Endothelial cell of umbilical vein (primary cell): ENCODE results near the gene GHRHR. TPM values are rescaled to one million over a fixed set of nuclear protein-coding genes. Genes with fewer than 3 reads are reported as not detected.

ENCODE experiments used
- BruUV-seq: library from RNA; stranded (reverse); fragments of 400-500 nt; replicated peaks from 2 replicates; lab custom pipeline; 2021; lab: Mats Ljungman, UMichigan
- CTCF ChIA-PET: fragments of 300-600, 350-600 bp; sonication (Branson Sonifier 250); formaldehyde crosslinking; loops from one replicate; lab custom pipeline; 2021; ENCODE audit warnings: antibody characterized with exemption, inconsistent platforms; lab: Charles Lee
- POLR2A ChIA-PET: fragments of 300-600, 350-600 bp; sonication (Branson Sonifier 250); formaldehyde crosslinking; loops from one replicate; lab custom pipeline; 2021; ENCODE audit warnings: antibody characterized with exemption, inconsistent platforms; lab: Charles Lee
- DNase-seq: peaks from one replicate; pipeline ENCODE4 v3.0.0-alpha.2; 2011; ENCODE audit warnings: low read depth, low spot score
- FAIRE-seq: peaks from 2 replicates; lab custom pipeline; 2011; peaks lifted over from hg19 to GRCh38; lab: Jason Lieb, UNC
- H2AFZ ChIP-seq: 2 replicates; pipeline ENCODE4 v1.6.0; 2012; ENCODE audit warnings: low read depth, low read length, control low read depth, inconsistent platforms
- H3K27ac ChIP-seq: 2 replicates; pipeline ENCODE4 v1.5.1; 2011; ENCODE audit warnings: low read depth, mild to moderate bottlenecking, control low read depth, low read length, moderate library complexity; ENCODE audit not compliant: insufficient read depth
- H3K27me3 ChIP-seq, 2 experiments: 2 replicates each; pipeline versions ENCODE4 v1.6.0 to v1.6.1; 2011; ENCODE audit warnings: low read length in 2 of 2, mixed read lengths in 1 of 2; ENCODE audit not compliant: control insufficient read depth in 2 of 2, insufficient read depth in 2 of 2
- H3K36me3 ChIP-seq, 2 experiments: 2 replicates in 1 of 2; 3 replicates in 1 of 2; pipeline ENCODE4 v1.5.1; 2011; ENCODE audit warnings: low read length in 2 of 2, mild to moderate bottlenecking in 1 of 2, moderate library complexity in 1 of 2; ENCODE audit not compliant: control insufficient read depth in 2 of 2, insufficient read depth in 2 of 2; ENCODE audit errors: extremely low read depth in 1 of 2
- H3K4me1 ChIP-seq: 3 replicates; pipeline ENCODE4 v1.5.1; 2011; ENCODE audit warnings: mild to moderate bottlenecking, low read length; ENCODE audit not compliant: control insufficient read depth, insufficient read depth; ENCODE audit errors: extremely low read depth
- H3K4me2 ChIP-seq: 2 replicates; pipeline ENCODE4 v1.6.1; 2011; ENCODE audit warnings: low read length, control low read depth, mixed read lengths; ENCODE audit not compliant: insufficient read depth
- H3K4me3 ChIP-seq, 3 experiments: fragments of 200-600 bp in 1 of 3; sonication (generic), shearing (Covaris generic) in 1 of 3; replicated peaks in 1 of 3; 2 replicates each; pipeline ENCODE4 v1.5.1; 2011 to 2016; ENCODE audit warnings: control low read depth in 3 of 3, low read length in 3 of 3, mild to moderate bottlenecking in 2 of 3, inconsistent platforms in 1 of 3, low read depth in 1 of 3, moderate library complexity in 1 of 3; ENCODE audit not compliant: insufficient read depth in 1 of 3
- H3K79me2 ChIP-seq: 2 replicates; pipeline ENCODE4 v1.6.0; 2012; ENCODE audit warnings: low read length, inconsistent platforms; ENCODE audit not compliant: control insufficient read depth, insufficient read depth
- H3K9ac ChIP-seq: replicated peaks from 2 replicates; pipeline ENCODE3; 2011; ENCODE audit warnings: low read length, control low read depth; ENCODE audit not compliant: insufficient read depth; ENCODE audit errors: extremely low read depth
- H3K9me1 ChIP-seq: replicated peaks from 3 replicates; pipeline ENCODE4 v1.6.0; 2011; ENCODE audit warnings: mild to moderate bottlenecking, low read length; ENCODE audit not compliant: control insufficient read depth, insufficient read depth; ENCODE audit errors: extremely low read depth
- H3K9me3 ChIP-seq: replicated peaks from 2 replicates; pipeline ENCODE4 v1.5.1; 2012; ENCODE audit warnings: low read length, inconsistent platforms; ENCODE audit not compliant: control insufficient read depth, insufficient read depth
- H4K20me1 ChIP-seq: replicated peaks from 2 replicates; pipeline ENCODE3; 2011; ENCODE audit warnings: mild to moderate bottlenecking, low read length; ENCODE audit not compliant: control insufficient read depth, insufficient read depth; ENCODE audit errors: extremely low read depth
- CTCF ChIP-seq, 2 donors: IDR thresholded peaks; 1 replicate in 1 of 2; 2 replicates in 1 of 2; pipeline ENCODE4 v1.5.1; 2011; ENCODE audit warnings: low read length in 2 of 2, mild to moderate bottlenecking in 2 of 2, moderate library complexity in 2 of 2, control low read depth in 1 of 2, inconsistent platforms in 1 of 2, low read depth in 1 of 2; ENCODE audit not compliant: insufficient read depth in 1 of 2; ENCODE audit errors: extremely low read depth in 1 of 2
- FOS ChIP-seq: IDR thresholded peaks from 2 replicates; pipeline ENCODE4 v1.6.1; 2011; ENCODE audit warnings: mild to moderate bottlenecking, low read length, moderate library complexity, borderline replicate concordance; ENCODE audit not compliant: insufficient read depth
- GATA2 ChIP-seq: IDR thresholded peaks from 2 replicates; pipeline ENCODE4 v1.7.0; 2011; ENCODE audit warnings: low read depth, mild to moderate bottlenecking, moderate library complexity, mixed read lengths, low read length; ENCODE audit not compliant: insufficient read length, insufficient read depth
- JUN ChIP-seq: IDR thresholded peaks from 2 replicates; pipeline ENCODE4 v1.6.1; 2011; ENCODE audit warnings: borderline replicate concordance, low read depth; ENCODE audit not compliant: insufficient read length, insufficient read depth
- MAX ChIP-seq: IDR thresholded peaks from 2 replicates; pipeline ENCODE4 v1.6.1; 2011; ENCODE audit not compliant: insufficient read depth, insufficient read length
- POLR2A ChIP-seq: IDR thresholded peaks from 2 replicates; pipeline ENCODE4 v1.6.1; 2012; ENCODE audit warnings: low read depth, mild to moderate bottlenecking, control low read depth, low read length
- dilution Hi-C: fragments of 300-500 bp; cut with MboI; formaldehyde crosslinking; loops from one replicate; pipeline ENCODE4 v1.15.0; 2019; ENCODE audit warnings: low sequenced_read_pairs; ENCODE audit not compliant: extremely low pct_ligation_motif_present
- intact Hi-C: fragments of 100-400 bp; cut with micrococcal nuclease; formaldehyde crosslinking; loops from one replicate; pipeline ENCODE4 v1.10.0; 2022
- polyA plus RNA-seq, 4 experiments: library from polyadenylated mRNA; depleted of rRNA in 3 of 4; stranded (reverse) in 3 of 4; unstranded in 1 of 4; fragments of >200 nt; gene quantifications; 2 replicates each; pipeline versions ENCODE4 v1.2.1 to v1.2.3, GENCODE V29; 2011 to 2012; ENCODE audit warnings: missing spikeins in 1 of 4
- total RNA-seq: library from RNA; stranded (reverse); gene quantifications from 2 replicates; pipeline ENCODE4 v1.2.3, GENCODE V29; 2021

The GHRHR gene
- total and polyA plus RNA-seq, 2 donors (not counting 3 experiments of a cell fraction or from before 2014, with no cell fraction given) = not detected

GRCh38 chr7:30934732-30935568, 28.8 kb upstream of the GHRHR start:
- Histone ChIP-seq H3K4me1 (no peaks in the 10 kb centered on the region), H3K36me3 (no peaks in the 10 kb centered on the region), H3K27me3 (peaks cover 9 to 23% of the 10 kb centered on the region in 2 experiments), H3K9ac (no peak overlapping the region), H3K9me3 (no peaks in the 10 kb centered on the region), H4K20me1 (no peaks in the 10 kb centered on the region), H3K9me1 (no peaks in the 10 kb centered on the region), H3K27ac (no peak overlapping the region), H2AFZ (no peak overlapping the region), H3K4me2 (no peak overlapping the region), H3K4me3 (no peak overlapping the region), H3K79me2 (no peaks in the 10 kb centered on the region)
- ChIA-PET POLR2A (interaction anchor here (0.7 kb wide), 1 partner anchor 52 kb away, joined by 13 read pairs; no protein-coding TSS in a partner anchor), CTCF (interaction anchor here (0.8 to 3.3 kb wide), 8 partner anchors 12 to 187 kb away, joined by 3 to 15 read pairs (median 5); no protein-coding TSS in a partner anchor)
- FAIRE-seq = no peak
- no peak for TF ChIP-seq FOS
- no peak for TF ChIP-seq POLR2A
- TF ChIP-seq GATA2 = no peak
- TF ChIP-seq MAX = no peak
- no peak for TF ChIP-seq JUN
- TF ChIP-seq CTCF (IDR thresholded peaks at IDR 0.05; ENCODE audit: extremely low read depth in 1 of 2, insufficient read depth in 1 of 2, low read depth in 1 of 2, low read length in 2 of 2) = no peak
- intact Hi-C loops = no loop called here
- no TSS peak for BruUV-seq
- no peak for DNase-seq
- dilution Hi-C loops = no loop called here
